Measurements from ENCODE around the gene DDOST. TPM values are rescaled to one million over a fixed set of nuclear protein-coding genes. Genes with fewer than 3 reads are reported as not detected.
A peak's percentile ranks its signal among the peaks of the same experiment; 100 is the strongest.

Gene DDOST
- total RNA-seq, 4 donors from 2014 or later: 83.4 to 116 (median 110) TPM

DNA sequence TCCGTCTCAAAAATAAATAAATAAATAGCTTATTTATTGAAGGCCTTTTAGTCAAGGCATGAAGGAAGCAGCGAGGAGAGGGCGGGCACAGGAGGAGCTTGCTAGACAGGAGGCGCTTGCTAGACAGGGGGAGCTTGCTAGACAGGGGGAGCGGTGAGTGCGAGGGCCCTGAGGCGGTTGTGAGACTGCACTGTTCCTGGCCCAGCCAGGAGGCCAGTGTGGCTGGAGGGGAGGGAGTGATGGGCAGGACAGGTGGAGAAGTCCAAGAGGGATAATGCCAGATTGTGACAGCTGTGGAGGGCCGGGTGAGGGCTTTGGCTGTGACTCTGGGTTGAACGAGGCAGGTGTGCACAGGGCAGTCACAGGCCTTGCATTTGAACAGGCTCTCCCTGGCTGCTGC is 38.4 kb upstream of the DDOST start:
- H3K9me3 ChIP-seq: no peaks in the 10 kb centered on the region
- no peaks in the 10 kb centered on the region for H3K27me3 ChIP-seq
- no peak for TF ChIP-seq POLR2AphosphoS5 (IDR thresholded peaks at IDR 0.05)
- TF ChIP-seq CTCF (IDR thresholded peaks at IDR 0.05): no peak
- TF ChIP-seq POLR2A (IDR thresholded peaks at IDR 0.05): no peak
- TF ChIP-seq EP300 (IDR thresholded peaks at IDR 0.05): no peak
- ATAC-seq: no peak
- no peak overlapping the region for H3K4me3 ChIP-seq
- peaks cover 0 to 28% (median 0%) of the 10 kb centered on the region in 3 donors for H3K4me1 ChIP-seq
- no peaks in the 10 kb centered on the region for H3K36me3 ChIP-seq
- H3K27ac ChIP-seq: no peak overlapping the region
- WGBS, 2 donors (ENCODE audit: low coverage in 1 of 2): 79 to 86% methylated on average over 5 of the region's 9 CpGs

DNA sequence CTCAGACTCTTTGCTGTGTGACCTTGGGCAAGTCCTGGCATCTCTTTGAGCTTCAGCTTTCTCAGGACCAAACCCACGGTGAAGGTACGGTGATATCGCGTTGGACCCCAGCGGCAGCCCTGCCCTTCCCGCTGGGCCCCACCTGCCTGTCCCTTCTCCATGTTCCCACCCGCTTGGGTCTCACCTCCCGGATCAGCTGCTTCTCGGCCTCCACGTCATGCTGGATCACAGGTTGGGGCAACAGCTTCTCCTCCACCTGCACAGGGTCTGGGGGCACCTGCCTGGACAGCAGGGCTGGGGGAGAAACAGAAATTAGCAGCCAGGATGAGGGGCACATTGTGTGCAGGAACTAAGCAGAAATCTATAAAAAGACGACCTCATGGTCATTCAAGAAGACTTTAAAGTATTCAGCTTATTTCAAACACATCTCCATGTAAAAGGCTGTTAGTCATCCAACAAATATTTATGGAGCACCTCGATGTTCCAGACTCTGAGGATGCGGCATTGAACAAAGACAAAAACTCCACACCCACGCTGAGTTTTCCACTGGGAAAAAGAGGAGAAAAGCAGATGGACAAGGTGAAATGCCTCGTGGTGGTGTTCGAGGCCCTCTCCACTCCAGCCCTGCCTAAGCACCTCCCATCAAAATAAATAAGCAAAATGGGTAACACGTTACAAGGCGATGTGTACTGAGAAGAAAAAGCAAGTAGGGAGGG is 37.2 kb upstream of the DDOST start:
- Histone ChIP-seq H3K4me1 (peaks cover 0 to 28% (median 0%) of the 10 kb centered on the region in 3 donors), H3K27ac (peak overlapping the region in 3 of 4 donors; percentile 89 to 94 (median 90)), H3K4me3 (no peak overlapping the region), H3K27me3 (no peaks in the 10 kb centered on the region), H3K9me3 (no peaks in the 10 kb centered on the region), H3K36me3 (no peaks in the 10 kb centered on the region)
- no peak for ATAC-seq
- TF ChIP-seq POLR2A (IDR thresholded peaks at IDR 0.05) (no peak), POLR2AphosphoS5 (IDR thresholded peaks at IDR 0.05) (no peak), CTCF (IDR thresholded peaks at IDR 0.05) (no peak), EP300 (IDR thresholded peaks at IDR 0.05) (no peak)
- WGBS, 2 donors (ENCODE audit: low coverage in 1 of 2): 53 to 86% methylated on average over 1 to 8 of the region's 18 CpGs

- ATAC-seq: no peak
- no peaks in the 10 kb centered on the region for H3K36me3 ChIP-seq
- WGBS, 2 donors (ENCODE audit: low coverage in 1 of 2): 70 to 90% methylated on average over 2 to 4 of the region's 12 CpGs
Measured at GRCh38 chr1:20697563-20697962, 36.4 kb upstream of the DDOST start.

GRCh38 chr1:20696397-20697333 is 35.5 kb upstream of the DDOST start:
- H3K4me3 ChIP-seq: peak overlapping the region; percentile 62 to 69
- peaks cover 0 to 28% (median 0%) of the 10 kb centered on the region in 3 donors for H3K4me1 ChIP-seq
- H3K27me3 ChIP-seq: no peaks in the 10 kb centered on the region
- peak; percentile 94 for ATAC-seq
- H3K9me3 ChIP-seq: peaks cover 0 to 7% (median 0%) of the 10 kb centered on the region in 3 donors
- H3K27ac ChIP-seq: peak overlapping the region; percentile 50 to 94 (median 90)
- no peaks in the 10 kb centered on the region for H3K36me3 ChIP-seq
- TF ChIP-seq EP300 (IDR thresholded peaks at IDR 0.05): no peak
- TF ChIP-seq CTCF (IDR thresholded peaks at IDR 0.05): peak in 3 of 4 experiments; percentile 87 to 89 (median 89)
- TF ChIP-seq POLR2AphosphoS5 (IDR thresholded peaks at IDR 0.05): peak; percentile 21
- TF ChIP-seq POLR2A (IDR thresholded peaks at IDR 0.05): no peak
- WGBS, 2 donors (ENCODE audit: low coverage in 1 of 2): 0 to 4% methylated on average over 5 to 10 of the region's 46 CpGs

More at GRCh38 chr1:20697563-20697962, 36.4 kb upstream of the DDOST start:
- Histone ChIP-seq H3K9me3 (no peaks in the 10 kb centered on the region), H3K27ac (peak overlapping the region in 3 of 4 donors; percentile 89 to 94 (median 90)), H3K4me3 (no peak overlapping the region), H3K4me1 (peaks cover 0 to 28% (median 0%) of the 10 kb centered on the region in 3 donors), H3K27me3 (no peaks in the 10 kb centered on the region)
- no peak for TF ChIP-seq EP300 (IDR thresholded peaks at IDR 0.05)
- no peak for TF ChIP-seq CTCF (IDR thresholded peaks at IDR 0.05)
- TF ChIP-seq POLR2A (IDR thresholded peaks at IDR 0.05): no peak
- no peak for TF ChIP-seq POLR2AphosphoS5 (IDR thresholded peaks at IDR 0.05)

Measured in gastroesophageal sphincter (tissue), 4 donors.